Measurements from ENCODE around the gene S100A12.
"Not testable (repeated sequence)": the region's sequence is repeated elsewhere in the genome, so short reads cannot be mapped to it uniquely, and the experiment has no call there.

S100A12 gene

GRCh38 chr1:153349363-153350320 is 25.8 kb downstream of the S100A12 start:
- no peak for DNase-seq

- no peak for DNase-seq
Observed at GRCh38 chr1:153348511-153349362, 26.7 kb downstream of the S100A12 start, which contains the start of gene PGLYRP4. PGLYRP4 (minus strand) TSS chr1:153348841; CDS start chr1:153347932, 909 bp downstream.

GRCh38 chr1:153347856-153348255 is 27.6 kb downstream of the S100A12 start:
- DNase-seq, result no peak

GRCh38 chr1:153347049-153347448 is 28.4 kb downstream of the S100A12 start:
- DNase-seq, result not testable (repeated sequence)

GRCh38 chr1:153346077-153346723 is 29.2 kb downstream of the S100A12 start:
- DNase-seq, result no peak

DNA sequence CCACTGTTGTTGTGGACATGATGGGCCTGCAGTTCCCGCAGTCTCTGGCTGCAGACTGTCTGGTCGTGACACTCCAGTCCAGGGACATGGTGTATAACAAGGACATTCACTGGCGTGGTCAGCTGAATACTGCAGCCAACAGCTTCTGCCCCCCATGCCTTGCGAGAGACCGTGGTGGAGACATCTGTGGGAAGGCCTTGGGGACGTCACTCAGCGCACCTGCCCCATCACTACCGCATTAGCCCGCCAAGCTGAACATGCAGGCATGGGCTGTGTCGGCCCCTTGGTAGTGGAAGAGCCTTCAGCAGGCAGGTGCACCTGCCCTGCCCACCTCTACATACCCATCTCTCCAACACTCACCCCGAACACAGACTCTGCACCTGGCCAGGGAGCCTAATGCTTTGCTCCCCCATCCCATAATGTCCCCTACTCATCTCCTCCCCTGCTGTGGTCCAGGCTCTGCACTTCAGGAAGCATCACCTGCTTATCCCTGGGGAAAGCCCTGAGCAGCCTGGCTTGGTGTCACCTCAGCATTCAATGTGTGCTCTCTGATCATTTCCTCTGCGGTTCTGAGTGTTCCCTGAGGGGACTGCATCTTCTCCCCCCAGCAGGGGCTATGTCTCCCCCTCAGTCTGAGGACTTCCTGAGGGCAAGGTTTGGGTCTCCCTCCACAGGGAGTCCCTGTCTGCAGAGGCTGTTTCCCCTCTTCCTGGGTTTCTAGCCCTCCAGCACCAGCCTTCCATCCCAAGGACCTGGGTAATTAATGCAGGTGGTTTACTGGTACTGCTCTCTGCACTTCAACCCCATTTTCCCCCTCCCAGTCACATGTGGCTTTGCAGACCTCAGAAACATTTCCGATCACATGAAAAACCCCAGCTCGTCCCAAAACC is 30.0 kb downstream of the S100A12 start:
- DNase-seq, result no peak

- no peak for DNase-seq
Observed at GRCh38 chr1:153344718-153345025, 30.7 kb downstream of the S100A12 start.

DNA sequence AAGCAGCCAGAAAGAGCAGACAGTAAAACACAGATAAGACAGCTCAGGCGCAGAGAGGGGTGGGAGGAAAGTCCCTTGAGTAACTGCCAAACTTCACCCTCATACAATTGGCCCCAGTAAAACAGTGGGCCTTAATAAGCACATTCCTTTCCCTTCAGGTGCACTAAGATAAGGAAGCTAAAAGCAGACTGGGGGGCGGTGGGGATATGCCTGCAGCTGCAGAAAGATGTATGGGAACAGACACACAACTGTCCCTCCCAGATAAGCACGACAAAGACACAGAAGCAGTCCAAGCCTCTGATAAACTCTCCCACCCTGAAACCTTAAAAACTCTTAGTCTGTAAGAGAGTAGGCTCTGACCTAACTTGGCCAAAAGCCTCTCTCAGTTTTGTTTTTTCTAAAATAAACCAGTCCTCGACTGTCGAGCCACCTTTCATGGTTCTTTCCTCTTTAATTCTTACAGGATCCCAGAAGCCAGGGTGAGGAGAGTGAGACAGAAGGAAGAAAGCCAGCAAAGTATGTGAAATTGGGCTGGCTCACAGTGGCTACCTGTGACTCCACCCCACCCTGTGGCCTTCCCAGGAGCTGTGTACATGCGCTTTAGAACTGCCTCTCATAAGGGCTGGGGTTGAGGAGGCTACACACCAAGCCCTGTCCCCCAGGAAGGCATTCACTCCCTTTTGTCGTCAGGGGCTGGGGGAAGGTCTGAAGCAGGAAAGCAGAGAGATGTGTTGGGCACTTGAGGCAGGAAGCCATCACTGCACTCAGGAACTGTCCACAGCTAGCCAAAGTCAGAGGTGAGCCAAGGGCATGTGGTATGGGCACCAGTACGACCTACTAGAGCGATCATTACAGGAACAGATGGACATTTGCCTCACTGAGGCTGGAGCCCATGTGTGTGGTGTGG is 31.4 kb downstream of the S100A12 start:
- no peak for DNase-seq

GRCh38 chr1:153343040-153343681 is 32.3 kb downstream of the S100A12 start:
- no peak for DNase-seq

DNA sequence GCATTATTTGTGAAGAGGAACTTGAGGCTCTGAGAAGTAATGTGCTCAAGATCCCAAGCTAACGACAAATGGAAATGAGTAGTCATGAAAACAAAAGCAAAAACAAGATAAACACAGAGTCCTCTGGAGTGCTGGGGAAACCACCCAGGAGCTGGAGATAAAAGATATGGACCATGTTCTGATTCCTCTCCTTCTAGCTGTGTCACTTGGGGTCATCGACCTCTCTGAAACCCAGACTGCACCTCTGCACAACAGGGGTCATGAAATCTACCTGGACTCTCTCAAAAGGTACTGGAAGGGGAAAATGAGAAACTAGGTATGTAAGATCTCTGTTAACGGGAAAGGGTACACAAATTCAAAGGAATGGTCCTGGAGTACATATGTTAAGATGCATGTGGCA is 33.2 kb downstream of the S100A12 start:
- DNase-seq, result no peak

DNA sequence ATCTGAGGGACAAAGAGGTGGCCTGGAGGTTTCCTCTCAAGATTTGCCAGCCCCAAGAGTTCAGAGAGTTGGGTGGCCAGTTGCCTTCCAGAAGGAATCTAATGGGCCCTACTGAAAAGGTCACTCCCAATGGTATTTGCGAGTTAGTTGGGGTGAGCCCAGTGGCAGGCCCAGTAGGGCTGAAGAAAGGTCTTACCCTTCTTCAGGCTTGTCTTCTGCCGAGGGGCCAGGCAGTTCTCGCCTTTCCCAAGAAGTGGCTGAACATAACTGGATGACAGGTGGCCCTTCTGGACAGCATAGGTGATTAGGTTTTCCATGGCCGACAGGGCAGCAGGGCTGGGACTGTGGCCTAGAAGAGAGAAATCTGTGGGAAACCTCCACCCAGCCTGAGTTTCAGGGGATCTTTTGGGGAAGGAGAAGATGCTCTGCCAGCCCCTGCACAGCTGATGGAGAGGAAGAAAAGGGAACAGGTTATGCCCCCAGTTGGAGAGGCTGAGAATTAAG is 33.9 kb downstream of the S100A12 start:
- DNase-seq, result no peak

DNA sequence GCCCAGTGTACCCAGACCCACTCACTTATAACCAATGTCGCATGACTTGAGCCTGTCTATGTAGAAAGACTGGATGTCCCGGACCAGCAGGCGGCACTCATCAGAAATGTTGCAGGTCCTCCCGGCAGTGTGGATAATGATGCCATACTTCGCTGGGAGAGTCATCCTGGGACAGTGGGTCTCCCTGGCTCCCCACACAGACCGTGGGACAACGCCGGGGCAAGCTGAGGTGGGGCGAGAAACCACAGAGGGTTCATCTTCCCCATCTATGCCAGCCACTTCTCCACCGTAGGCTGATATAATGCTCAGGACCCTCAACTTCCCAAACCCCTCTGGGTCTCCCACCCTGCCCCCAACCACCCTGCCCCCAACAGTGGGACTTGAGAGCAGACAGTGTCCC is 35.1 kb downstream of the S100A12 start:
- no peak for DNase-seq

DNA sequence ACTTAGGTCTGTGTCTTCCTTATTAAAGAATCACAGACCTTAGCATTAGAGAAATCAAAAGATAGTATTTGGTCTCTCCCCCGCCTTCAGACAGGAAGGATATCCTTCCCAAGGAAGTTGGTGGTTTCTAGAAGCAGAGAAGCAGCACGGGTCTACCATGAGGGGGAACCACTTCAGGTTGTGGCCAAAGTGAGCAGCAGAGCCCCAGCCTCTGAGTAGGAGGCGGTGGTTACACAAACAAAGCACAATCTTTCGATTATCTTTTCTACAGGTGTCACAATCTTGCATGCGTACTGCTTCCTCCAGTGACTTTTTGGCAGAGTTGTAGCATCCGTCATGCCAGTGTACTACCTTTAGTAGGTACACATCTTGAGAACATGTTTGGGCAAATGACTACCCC is 35.6 kb downstream of the S100A12 start:
- no peak for DNase-seq

DNA sequence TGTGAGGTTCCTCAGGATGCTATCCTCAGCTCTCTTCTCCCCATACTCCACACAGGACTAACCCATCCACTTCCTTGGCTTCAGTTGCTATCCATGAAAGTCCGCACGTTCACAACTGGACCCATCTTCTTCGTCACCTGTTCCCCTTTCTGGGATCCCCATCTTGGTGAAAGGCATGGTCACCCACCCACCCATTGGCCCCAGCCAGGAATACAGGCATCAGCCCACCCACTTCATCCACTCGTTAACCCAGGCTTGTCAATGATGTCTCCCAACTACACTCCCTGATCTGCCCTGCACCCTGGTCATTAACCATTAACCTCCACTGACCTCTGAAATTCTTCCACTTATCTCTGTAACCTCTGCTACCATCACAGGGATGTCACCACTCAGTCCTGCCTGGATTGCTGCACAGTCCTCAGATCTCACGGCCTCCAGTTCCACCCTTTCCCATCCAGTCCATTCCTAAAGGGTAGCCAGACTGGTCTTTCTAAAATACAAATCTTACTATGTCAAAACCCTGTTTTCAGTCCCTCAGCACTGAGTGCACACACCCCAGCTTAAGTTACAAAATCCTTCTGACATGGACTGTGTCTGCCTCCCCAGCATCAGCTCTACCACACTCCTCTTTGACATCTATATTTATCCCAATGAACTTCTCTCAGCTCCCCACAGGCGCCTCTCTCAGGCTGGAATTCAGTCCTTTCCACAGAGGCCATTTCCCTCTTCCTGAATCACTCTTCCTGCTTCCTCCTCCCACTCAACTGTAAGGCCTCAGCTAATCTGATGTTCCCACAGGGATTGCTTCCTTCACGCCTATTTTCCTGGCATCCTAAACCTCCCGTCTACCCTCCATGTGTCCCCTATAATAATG is 37.2 kb downstream of the S100A12 start:
- no peak for DNase-seq

DNA sequence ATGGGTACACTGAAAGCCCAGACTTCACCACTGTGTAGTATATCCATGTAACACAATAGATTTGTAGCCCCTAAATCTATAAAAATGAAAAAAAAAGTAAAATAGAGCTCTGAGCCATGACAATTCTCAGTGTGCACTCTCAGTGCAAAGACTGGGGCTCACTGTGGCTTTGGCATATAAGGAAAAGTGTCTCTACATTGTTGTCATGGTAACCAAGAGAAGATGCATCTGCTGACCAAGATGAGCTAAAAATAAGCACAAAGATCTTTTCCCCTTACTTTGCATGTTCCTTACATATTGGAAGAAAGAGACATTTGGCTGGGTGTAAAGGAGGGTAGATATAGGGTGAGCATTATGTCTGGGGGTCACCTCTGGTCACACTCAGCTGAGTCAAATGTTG is 38.8 kb downstream of the S100A12 start:
- DNase-seq, result no peak

DNA sequence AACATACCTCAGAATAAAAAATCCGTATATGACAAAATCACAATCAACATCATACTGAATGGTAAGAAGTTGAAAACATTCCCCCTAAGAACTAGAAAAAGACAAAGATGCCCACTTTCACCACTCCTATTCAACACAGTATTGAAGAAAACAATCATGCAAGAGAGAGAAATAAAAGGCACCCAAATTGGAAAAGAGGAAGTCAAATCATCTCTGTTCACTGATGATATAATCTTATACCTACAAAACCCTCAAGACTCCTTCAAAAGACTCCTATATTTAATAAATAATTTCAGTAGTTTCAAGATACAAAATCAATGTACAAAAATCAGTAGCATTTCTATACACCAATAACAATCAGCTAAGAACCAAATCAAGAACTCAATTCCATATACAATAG is 41.5 kb downstream of the S100A12 start:
- DNase-seq, result no peak

GRCh38 chr1:153324912-153325311 is 50.5 kb downstream of the S100A12 start:
- no peak for DNase-seq
